Tibial nerve (tissue), 3 donors: ENCODE results near the gene STAT5A.

ENCODE experiments used
- EP300 ChIP-seq, 2 donors: sonication (generic); formaldehyde crosslinking; IDR thresholded peaks; one replicate each; pipeline ENCODE4 v1.6.1; 2017; ENCODE audit warnings: antibody characterized with exemption in 2 of 2, mild to moderate bottlenecking in 1 of 2
- POLR2A ChIP-seq, 2 donors: fragments of 450-650 bp; IDR thresholded peaks; one replicate each; pipeline ENCODE4 v1.6.1; 2017; ENCODE audit warnings: antibody characterized with exemption in 2 of 2, mild to moderate bottlenecking in 2 of 2, moderate library complexity in 2 of 2

DNA sequence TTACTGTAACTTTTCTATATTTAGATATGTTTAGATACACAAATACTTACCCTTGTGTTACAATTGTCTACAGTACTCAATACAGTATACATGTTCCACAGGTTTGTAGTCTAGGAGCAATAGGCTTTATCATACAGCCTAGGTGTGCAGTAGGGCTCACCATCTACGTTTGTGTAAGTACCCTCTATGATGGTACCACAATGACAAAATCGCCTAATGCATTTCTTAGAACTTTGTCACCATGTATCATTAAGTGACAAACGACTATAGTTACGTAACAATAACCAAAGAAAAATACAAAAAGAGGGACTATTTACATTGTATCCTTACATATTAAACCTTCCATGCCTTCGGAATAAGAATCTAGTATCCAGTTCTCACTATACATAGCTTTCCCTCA is 20.1 kb upstream of the STAT5A start:
- TF ChIP-seq POLR2A (IDR thresholded peaks at IDR 0.05) (no peak), EP300 (IDR thresholded peaks at IDR 0.05) (no peak)
